HG02763 (cell line): ENCODE measurements around the gene GABBR2.

Experiments
- ATAC-seq: cut with Tn5 transposase; IDR thresholded peaks from one replicate; pipeline ENCODE4 v1.9.1; 2021; ENCODE audit warnings: mild to moderate bottlenecking, moderate library complexity; ENCODE audit not compliant: unreplicated experiment

The GABBR2 gene

GRCh38 chr9:98724810-98725530 lies 16.2 kb upstream of the GABBR2 start:
- no peak for ATAC-seq

DNA sequence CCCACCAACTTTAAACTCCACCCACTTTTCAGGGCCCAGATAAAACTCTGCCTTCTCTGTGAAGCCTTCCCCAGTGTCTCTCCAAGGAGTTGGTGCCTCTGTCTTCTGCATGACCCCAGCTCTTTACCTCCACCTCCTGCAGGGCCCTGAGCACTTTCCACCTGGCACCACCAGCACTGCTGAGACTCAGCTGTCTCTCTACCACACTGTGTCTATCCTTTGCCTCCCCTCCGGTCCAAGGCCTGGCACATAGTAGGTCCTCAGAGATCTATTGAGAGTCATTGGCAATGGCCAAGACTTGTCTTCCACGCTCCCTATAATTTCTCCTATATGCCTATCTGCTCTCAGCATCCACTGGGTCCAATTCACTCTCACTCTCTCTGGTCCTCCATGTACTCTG lies 12.9 kb upstream of the GABBR2 start:
- no peak for ATAC-seq

DNA sequence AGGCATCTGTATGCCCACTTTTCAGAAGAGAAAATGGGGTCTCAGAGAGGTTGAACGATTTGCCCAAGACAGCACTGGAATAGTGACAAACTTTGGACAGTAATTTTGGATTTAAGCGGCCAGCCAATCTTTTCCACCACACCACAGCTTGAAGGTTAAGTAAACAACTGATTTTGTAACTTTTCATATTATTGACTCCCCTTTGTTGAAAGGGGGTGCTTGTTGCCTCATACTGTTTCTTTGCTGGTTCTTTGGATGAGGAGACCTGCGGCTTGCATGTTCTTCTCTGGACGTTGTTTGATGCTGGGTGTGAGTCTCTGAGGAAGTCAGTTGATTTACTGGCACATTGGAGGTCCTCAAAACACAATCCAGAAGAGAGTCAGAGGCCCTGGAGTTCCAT lies 11.7 kb upstream of the GABBR2 start:
- ATAC-seq = no peak

GRCh38 chr9:98719055-98719454 lies 10.3 kb upstream of the GABBR2 start:
- ATAC-seq = no peak

DNA sequence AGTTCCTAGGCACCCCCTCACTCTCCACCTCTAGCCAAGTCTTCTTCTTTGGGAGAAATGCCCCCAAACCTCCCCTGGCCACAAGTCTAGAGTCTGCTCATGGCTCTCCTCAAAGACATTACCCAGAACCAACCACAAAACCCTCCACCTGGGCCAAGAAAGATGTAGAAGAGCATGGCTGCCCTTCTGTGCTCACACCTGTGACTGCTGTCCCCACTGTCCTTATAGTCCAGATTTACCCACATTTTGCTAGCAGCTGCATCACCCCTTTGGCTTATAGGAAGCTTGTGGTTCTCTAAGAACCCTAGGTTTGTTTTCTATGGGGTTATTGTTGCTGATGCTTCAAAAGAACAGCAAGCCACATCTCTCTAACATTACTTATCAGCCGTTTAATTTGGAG lies 6.1 kb upstream of the GABBR2 start:
- no peak for ATAC-seq

DNA sequence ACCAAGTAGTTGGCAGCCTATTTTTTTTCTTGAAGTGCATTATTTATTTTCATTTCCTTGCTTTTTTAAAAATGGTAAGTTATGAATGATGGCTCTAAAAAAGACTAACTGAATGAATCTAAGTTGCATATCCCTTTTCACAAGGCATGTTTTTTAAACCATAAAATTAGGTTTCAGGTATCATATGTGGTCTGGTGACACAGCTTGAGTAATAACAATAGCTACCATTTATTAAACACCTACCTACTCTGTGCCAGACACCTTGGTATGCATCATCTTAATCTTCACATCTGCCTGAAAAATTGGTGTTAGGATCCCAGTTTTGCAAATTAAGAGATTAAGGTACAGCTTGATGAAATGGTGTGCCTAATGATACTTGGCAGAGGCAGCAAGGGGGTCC lies 4.3 kb upstream of the GABBR2 start:
- ATAC-seq = no peak

DNA sequence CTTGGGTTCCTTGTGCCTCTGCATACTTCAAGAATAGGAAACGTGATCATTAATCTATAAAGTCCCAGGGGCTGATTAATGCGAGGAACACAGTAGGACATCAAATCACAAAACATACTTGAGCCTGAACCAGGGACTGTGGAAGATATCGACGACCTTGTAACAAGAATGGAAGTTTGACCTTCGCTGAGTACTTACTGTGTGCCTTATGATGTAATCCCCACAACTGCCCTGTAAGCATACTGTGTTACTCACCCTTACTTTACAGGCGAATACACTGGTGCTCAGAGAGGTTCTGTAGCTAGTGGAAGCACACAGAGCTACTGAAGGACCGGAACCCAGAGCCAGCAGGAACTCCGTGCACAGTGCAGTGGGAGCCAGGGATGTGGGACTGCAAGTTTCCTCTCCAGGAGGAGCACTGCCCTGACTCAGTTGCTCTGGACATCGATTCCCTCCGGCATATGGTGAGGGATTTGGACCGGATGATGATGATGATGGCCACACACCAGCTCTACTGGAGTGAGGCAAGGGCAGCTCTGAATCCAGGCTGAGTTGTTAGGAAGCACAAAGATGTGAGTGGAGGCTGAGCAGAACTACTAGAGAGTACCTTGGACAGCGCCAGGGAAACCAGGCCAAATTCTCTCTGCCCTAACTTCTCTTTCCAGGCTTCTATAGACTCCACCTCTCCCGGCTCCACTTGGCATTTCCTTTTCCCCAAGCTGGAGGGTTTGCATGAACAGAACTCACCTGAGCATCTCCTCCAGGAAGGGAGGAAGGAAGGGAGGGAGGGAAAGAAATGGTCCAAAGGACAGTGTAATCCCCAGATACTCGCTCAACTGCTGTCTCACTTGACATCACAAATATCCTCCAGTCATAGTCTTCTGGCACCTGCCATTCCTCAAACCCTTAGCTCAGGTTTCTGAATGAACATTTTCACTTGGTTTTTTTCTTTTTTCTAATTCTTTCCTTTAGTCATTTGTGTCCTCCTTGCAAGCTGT lies 1.5 kb upstream of the GABBR2 start:
- ATAC-seq = no peak

- ATAC-seq = no peak
Observed at GRCh38 chr9:98708103-98708932, 417 bp downstream of the GABBR2 start.

GRCh38 chr9:98707166-98708102 lies 1.3 kb downstream of the GABBR2 start:
- no peak for ATAC-seq

- no peak for ATAC-seq
Observed at GRCh38 chr9:98706651-98707165, 2.0 kb downstream of the GABBR2 start.

DNA sequence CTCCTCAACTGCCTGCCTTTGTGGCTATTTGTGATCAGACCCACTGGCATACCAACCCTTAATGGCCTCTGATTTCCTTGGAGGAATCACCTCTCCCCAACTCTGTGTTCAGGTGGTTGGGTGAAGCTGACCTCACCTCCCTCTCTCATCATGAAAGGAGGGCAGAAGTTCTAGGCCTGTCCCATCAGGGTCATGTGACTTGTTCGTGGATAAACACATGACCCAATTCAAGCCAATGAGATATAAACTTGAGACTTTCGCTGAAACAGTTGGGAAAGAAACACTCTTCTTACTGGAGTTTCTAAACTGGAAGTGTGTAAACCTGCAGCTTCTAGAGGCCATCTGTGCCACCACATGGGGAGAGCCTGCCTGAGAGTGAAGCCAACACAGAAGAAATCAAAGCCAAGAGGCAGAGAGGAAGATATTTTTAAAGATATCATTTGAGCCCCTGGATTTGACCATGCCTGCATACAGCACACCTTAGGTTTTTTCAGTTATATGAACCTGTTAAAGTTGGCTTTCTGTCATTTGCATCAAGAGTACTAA lies 5.8 kb downstream of the GABBR2 start:
- no peak for ATAC-seq

DNA sequence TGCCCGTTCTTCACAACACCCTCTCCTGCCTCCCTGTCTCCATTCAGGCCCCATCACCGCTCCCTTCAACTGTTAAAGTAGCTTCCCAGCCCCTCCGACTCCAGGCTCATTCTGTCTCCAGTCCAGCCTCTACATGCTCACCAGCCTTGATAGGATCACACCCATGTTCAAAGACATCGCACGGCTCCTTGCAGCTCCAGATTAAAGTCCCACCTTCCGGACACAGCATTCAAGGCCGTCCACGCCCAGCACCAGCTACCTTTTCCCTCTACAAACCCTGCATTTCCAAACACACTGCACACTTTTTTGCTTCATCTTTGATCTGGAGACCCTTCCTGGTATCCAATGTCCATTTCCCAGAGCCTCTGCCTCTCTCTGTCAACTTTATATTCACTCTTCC lies 6.4 kb downstream of the GABBR2 start:
- ATAC-seq = no peak

- ATAC-seq = no peak
Observed at GRCh38 chr9:98701576-98701975, 7.2 kb downstream of the GABBR2 start.

DNA sequence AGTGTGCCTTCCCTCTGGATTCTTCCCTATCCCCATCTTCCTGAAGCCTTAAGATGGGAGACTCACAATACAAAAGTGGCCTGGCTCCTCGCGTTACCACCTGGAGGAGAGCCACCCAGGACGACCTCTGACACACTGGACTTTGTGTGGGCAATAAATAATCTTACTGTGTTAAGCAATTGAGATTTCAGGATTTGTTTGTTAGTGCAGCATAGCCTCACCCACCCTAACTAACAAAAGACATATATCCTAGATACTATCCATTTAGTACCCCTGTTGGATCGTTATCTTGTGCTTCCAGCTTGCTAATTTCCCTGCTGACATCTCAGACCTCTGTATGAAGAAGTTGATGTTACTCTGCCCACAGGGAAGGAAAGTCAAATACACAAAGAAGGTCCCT lies 7.9 kb downstream of the GABBR2 start:
- no peak for ATAC-seq

DNA sequence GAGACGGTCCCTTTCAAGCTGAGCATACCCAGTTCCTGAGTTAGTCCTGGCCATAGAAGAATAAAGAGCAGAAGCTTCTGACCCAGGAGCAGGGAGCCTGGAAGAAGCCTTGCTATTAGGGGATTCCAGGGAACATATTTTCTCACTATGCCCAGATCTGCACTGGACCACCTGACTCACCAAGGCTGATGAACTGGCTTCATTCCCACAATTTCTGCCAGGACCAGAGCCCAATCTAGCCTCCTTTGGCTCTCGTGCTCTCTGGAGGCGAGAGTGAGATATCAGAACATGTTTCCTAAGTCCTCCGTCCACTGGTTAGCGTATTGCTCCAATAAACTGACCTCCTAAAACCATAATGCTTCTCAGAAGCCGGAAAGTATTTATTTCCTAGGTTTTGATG lies 9.9 kb downstream of the GABBR2 start:
- ATAC-seq = no peak

DNA sequence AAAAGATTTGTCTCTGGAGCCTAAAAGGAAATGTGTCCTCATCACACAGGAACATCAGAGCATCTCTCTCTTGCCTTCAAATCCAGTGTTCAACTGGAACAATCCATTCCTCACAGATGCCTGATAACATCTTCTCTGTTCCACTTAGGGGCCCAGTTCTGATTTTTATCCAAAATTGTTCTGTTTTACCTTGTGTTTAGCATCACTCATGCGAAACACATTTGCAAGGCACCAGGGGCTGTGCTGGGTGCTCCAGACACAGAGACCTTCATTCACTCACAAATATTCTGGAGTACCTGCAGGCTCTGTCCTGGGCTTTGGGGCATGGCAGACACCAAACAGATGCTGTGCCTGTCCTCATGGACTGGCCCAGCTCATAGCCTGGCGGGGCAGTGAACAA lies 13.8 kb downstream of the GABBR2 start:
- no peak for ATAC-seq

GRCh38 chr9:98692392-98692791 lies 16.3 kb downstream of the GABBR2 start:
- ATAC-seq = no peak

DNA sequence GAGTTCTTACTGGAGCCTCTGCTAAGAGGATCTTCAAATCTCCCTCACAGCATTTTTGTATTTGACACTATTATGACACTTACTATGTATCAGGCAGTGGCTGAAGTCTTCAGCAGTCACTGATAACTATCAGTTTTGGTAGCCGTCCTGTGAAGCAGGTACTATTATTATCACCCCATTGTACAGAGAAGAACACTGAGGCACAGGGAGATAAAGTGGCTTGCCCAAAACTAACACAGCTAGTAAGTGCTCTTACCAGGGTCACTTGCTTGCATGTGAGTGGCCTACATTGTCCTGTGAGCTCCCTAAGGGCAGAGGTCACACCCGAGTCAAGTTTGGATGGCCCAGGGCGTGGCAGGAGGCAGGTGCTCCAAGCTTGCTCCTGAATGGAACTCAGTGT lies 16.8 kb downstream of the GABBR2 start:
- no peak for ATAC-seq

DNA sequence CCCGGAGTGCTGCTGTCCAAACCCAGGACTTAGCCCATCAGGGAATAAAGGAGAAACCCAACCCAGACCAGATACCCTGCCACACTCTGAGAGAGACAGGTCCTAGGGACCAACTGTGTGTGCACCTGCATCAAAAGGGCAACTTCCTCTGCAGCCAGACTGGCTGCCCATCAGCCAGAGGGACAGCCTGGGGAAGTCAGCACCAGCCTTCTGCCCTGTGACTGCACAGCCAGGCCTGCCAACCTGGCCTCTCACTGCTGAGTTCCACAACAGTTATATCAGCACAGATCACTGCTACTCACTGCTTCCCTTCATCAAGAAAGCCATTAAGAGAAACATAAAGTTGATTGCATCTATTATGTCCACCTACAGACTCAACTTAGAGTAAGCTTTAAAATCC lies 18.0 kb downstream of the GABBR2 start:
- ATAC-seq = no peak
